Measurements from ENCODE around the gene TBCK.

GRCh38 chr4:106022454-106022853 lies 293.6 kb downstream of the TBCK start:
- TF ChIP-seq CTCF (IDR thresholded peaks at IDR 0.05) (no peak), POLR2A (IDR thresholded peaks at IDR 0.05) (no peak)

Measured in lower leg skin (tissue), 3 donors.